HEK293 (cell line): ENCODE results near the gene PTDSS2.

Experiments used
- CTCF ChIA-PET: fragments of 350-600 bp; formaldehyde crosslinking; extraction: SDS; loops from one replicate; lab custom pipeline; 2021; ENCODE audit warnings: antibody characterized with exemption; lab: Yijun Ruan, JAX
- POLR2A ChIA-PET: fragments of 300-600 bp; formaldehyde crosslinking; extraction: SDS; loops from one replicate; lab custom pipeline; 2020; ENCODE audit warnings: antibody characterized with exemption, inconsistent platforms; lab: Yijun Ruan, JAX
- H3K27ac ChIP-seq: fragments of 200-500 bp; sonication (Bioruptor generic); 2 replicates; pipeline ENCODE4 v1.5.1; 2014; ENCODE audit warnings: low read depth, low read length, control low read depth, inconsistent platforms; ENCODE audit errors: extremely low read depth
- H3K36me3 ChIP-seq, 2 experiments: fragments of 200-500 bp in 1 of 2; sonication (Bioruptor generic) in 1 of 2; 1 replicate in 1 of 2; 2 replicates in 1 of 2; pipeline ENCODE4 v1.5.1; 2014 to 2017; ENCODE audit warnings: inconsistent platforms in 2 of 2, low read length in 2 of 2; ENCODE audit not compliant: control insufficient read depth in 2 of 2, insufficient read depth in 1 of 2
- H3K4me1 ChIP-seq: fragments of 200-500 bp; sonication (Bioruptor generic); 2 replicates; pipeline ENCODE4 v1.5.1; 2014; ENCODE audit warnings: mild to moderate bottlenecking, low read length, inconsistent platforms; ENCODE audit not compliant: control insufficient read depth, insufficient read depth
- H3K4me3 ChIP-seq: 2 replicates; pipeline ENCODE4 v1.5.1; 2011; ENCODE audit warnings: low read depth, mild to moderate bottlenecking, control low read depth, low read length, moderate library complexity
- H3K9me3 ChIP-seq: fragments of 200-500 bp; sonication (Bioruptor generic); 2 replicates; pipeline ENCODE4 v1.5.1; 2014; ENCODE audit warnings: low read depth, low read length, inconsistent platforms; ENCODE audit not compliant: control insufficient read depth, insufficient read depth
- HOXD13 ChIP-seq: sonication (generic); formaldehyde crosslinking; IDR thresholded peaks from 2 replicates; pipeline ENCODE4 v1.8.0; 2022; ENCODE audit warnings: missing genetic modification reagents, borderline replicate concordance
- KLF1 ChIP-seq: fragments of 450-650 bp; formaldehyde crosslinking; IDR thresholded peaks from 2 replicates; pipeline ENCODE4 v1.5.1; 2016; ENCODE audit warnings: missing biosample characterization, missing genetic modification characterization
- MZF1 ChIP-seq: fragments of 450-650 bp; formaldehyde crosslinking; IDR thresholded peaks from 2 replicates; pipeline ENCODE4 v1.5.1; 2017; ENCODE audit warnings: missing biosample characterization, missing genetic modification characterization, borderline replicate concordance
- SCRT1 ChIP-seq: fragments of 450-650 bp; formaldehyde crosslinking; IDR thresholded peaks from 2 replicates; pipeline ENCODE4 v1.5.1; 2016; ENCODE audit warnings: missing biosample characterization, missing genetic modification characterization, borderline replicate concordance
- SETDB1 ChIP-seq: IDR thresholded peaks from one replicate; pipeline ENCODE4 v1.6.1; 2017; ENCODE audit warnings: mild to moderate bottlenecking, low read length, moderate library complexity, mixed read lengths; ENCODE audit not compliant: insufficient read length
- WT1 ChIP-seq: fragments of 450-650 bp; formaldehyde crosslinking; IDR thresholded peaks from 2 replicates; pipeline ENCODE4 v1.5.1; 2016; ENCODE audit warnings: missing biosample characterization, missing genetic modification characterization
- ZBTB20 ChIP-seq: fragments of 450-650 bp; formaldehyde crosslinking; IDR thresholded peaks from 2 replicates; pipeline ENCODE4 v1.5.1; 2016; ENCODE audit warnings: missing biosample characterization, missing genetic modification characterization
- ZBTB49 ChIP-seq: fragments of 450-650 bp; formaldehyde crosslinking; IDR thresholded peaks from 2 replicates; pipeline ENCODE4 v1.5.1; 2016; ENCODE audit warnings: missing biosample characterization, missing genetic modification characterization, low read depth
- ZEB2 ChIP-seq: fragments of 450-650 bp; formaldehyde crosslinking; IDR thresholded peaks from 2 replicates; pipeline ENCODE4 v1.5.1; 2016; ENCODE audit warnings: missing biosample characterization, missing genetic modification characterization
- ZNF132 ChIP-seq: fragments of 450-650 bp; formaldehyde crosslinking; IDR thresholded peaks from 2 replicates; pipeline ENCODE4 v1.5.1; 2017; ENCODE audit warnings: missing biosample characterization, missing genetic modification characterization, borderline replicate concordance
- ZNF133 ChIP-seq: fragments of 450-650 bp; formaldehyde crosslinking; IDR thresholded peaks from 2 replicates; pipeline ENCODE4 v1.5.1; 2016; ENCODE audit warnings: missing biosample characterization, missing genetic modification characterization
- ZNF146 ChIP-seq: fragments of 450-650 bp; formaldehyde crosslinking; IDR thresholded peaks from 2 replicates; pipeline ENCODE4 v1.5.1; 2016; ENCODE audit warnings: missing biosample characterization, missing genetic modification characterization
- ZNF148 ChIP-seq: fragments of 450-650 bp; formaldehyde crosslinking; IDR thresholded peaks from 2 replicates; pipeline ENCODE4 v1.5.0; 2017; ENCODE audit warnings: missing biosample characterization, missing genetic modification characterization, borderline replicate concordance
- ZNF184 ChIP-seq: fragments of 450-650 bp; IDR thresholded peaks from 2 replicates; pipeline ENCODE4 v1.5.1; 2018; ENCODE audit warnings: missing biosample characterization, mild to moderate bottlenecking, missing genetic modification characterization
- ZNF211 ChIP-seq: fragments of 450-650 bp; formaldehyde crosslinking; IDR thresholded peaks from 2 replicates; pipeline ENCODE4 v1.5.1; 2016; ENCODE audit warnings: low read depth, missing biosample characterization, missing genetic modification characterization
- ZNF239 ChIP-seq: fragments of 450-650 bp; formaldehyde crosslinking; IDR thresholded peaks from 2 replicates; pipeline ENCODE4 v1.5.1; 2016; ENCODE audit warnings: missing biosample characterization, missing genetic modification characterization
- ZNF341 ChIP-seq: fragments of 450-650 bp; formaldehyde crosslinking; IDR thresholded peaks from 2 replicates; pipeline ENCODE4; 2016; ENCODE audit warnings: low read depth, missing biosample characterization, missing genetic modification characterization
- ZNF416 ChIP-seq: fragments of 450-650 bp; formaldehyde crosslinking; IDR thresholded peaks from 2 replicates; pipeline ENCODE4 v1.5.1; 2016; ENCODE audit warnings: missing biosample characterization, missing genetic modification characterization
- ZNF658 ChIP-seq: fragments of 450-650 bp; formaldehyde crosslinking; IDR thresholded peaks from 2 replicates; pipeline ENCODE4; 2016; ENCODE audit warnings: missing biosample characterization, missing genetic modification characterization
- ZNF707 ChIP-seq: fragments of 450-650 bp; formaldehyde crosslinking; IDR thresholded peaks from 2 replicates; pipeline ENCODE4 v1.5.1; 2016; ENCODE audit warnings: missing biosample characterization, missing genetic modification characterization
- ZNF768 ChIP-seq: fragments of 450-650 bp; formaldehyde crosslinking; IDR thresholded peaks from 2 replicates; pipeline ENCODE4 v1.5.1; 2018; ENCODE audit warnings: missing biosample characterization, mild to moderate bottlenecking, missing genetic modification characterization
- ZSCAN30 ChIP-seq: fragments of 450-650 bp; IDR thresholded peaks from 2 replicates; pipeline ENCODE4 v1.5.1; 2018; ENCODE audit warnings: missing biosample characterization, mild to moderate bottlenecking, missing genetic modification characterization, moderate library complexity
- TF ChIP-seq, protein P1 (sequence below): fragments of 450-650 bp; formaldehyde crosslinking; IDR thresholded peaks from 2 replicates; pipeline ENCODE4 v1.5.1; 2016; ENCODE audit warnings: missing biosample characterization, missing genetic modification characterization, borderline replicate concordance

The PTDSS2 gene

DNA sequence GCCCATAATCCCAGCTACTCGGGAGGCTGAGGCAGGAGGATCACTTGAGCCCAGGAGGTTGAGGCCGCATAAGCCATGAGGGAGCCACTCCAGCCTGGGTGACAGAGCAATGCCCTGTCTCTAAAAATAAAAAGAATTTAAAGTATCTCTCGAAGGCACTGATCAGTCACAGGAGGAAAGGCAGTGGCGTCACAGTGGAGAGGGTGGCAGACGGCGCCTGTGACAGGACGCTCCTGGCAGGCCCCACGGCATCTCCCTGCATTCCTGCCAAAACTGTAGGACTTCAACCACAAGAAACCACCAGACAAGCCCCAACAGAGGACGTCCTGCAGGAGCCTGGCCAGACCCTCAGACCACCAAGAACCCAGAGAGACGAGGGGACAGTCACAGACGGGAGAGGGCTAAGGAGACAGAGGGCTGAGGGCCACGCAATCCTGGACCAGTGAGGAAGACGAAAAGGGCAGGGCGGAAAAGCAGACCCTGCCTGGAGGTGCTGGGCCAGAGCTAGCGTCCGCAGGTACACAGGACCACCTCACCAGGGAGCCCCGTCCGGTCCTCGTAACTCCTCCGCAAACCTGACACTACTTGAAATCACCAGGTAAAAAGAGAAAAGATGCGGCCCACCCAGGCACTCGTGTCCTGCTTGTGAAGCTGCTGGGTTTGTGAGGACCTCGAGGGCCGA, 51.1 kb downstream of the PTDSS2 start (continued):
- TF ChIP-seq ZNF148 (tag by site-specific recombination) (no peak), ZNF133 (tag by site-specific recombination) (no peak), ZNF658 (tag by site-specific recombination) (no peak), SCRT1 (tag by site-specific recombination) (no peak)

GRCh38 chr11:501683-502287, 51.7 kb downstream of the PTDSS2 start:
- ChIA-PET POLR2A (no interaction called here), CTCF (no interaction called here)
- peaks cover 0 to 55% of the 10 kb centered on the region in 2 experiments; a peak in 1 of 3 replicates for H3K36me3 ChIP-seq
- H3K4me3 ChIP-seq, result no peak overlapping the region
- no peak for TF ChIP-seq ZSCAN30
- no peak for TF ChIP-seq WT1 (tag by site-specific recombination)
- no peak for TF ChIP-seq MZF1 (tag by site-specific recombination)
- no peak for TF ChIP-seq ZNF341 (tag by site-specific recombination)
- TF ChIP-seq ZNF768 (tag by site-specific recombination), result no peak
- no peak for TF ChIP-seq ZBTB20
- TF ChIP-seq SETDB1, result no peak
- no peak for TF ChIP-seq KLF1 (tag by site-specific recombination)
- no peak for TF ChIP-seq ZNF184
- TF ChIP-seq, protein P1, sequence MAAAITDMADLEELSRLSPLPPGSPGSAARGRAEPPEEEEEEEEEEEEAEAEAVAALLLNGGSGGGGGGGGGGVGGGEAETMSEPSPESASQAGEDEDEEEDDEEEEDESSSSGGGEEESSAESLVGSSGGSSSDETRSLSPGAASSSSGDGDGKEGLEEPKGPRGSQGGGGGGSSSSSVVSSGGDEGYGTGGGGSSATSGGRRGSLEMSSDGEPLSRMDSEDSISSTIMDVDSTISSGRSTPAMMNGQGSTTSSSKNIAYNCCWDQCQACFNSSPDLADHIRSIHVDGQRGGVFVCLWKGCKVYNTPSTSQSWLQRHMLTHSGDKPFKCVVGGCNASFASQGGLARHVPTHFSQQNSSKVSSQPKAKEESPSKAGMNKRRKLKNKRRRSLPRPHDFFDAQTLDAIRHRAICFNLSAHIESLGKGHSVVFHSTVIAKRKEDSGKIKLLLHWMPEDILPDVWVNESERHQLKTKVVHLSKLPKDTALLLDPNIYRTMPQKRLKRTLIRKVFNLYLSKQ (tag by site-specific recombination), result no peak
- no peak for TF ChIP-seq ZNF146
- no peak for TF ChIP-seq ZNF239 (tag by site-specific recombination)
- TF ChIP-seq ZNF211 (tag by site-specific recombination), result no peak
- TF ChIP-seq ZNF707 (tag by site-specific recombination), result no peak
- no peak for TF ChIP-seq ZEB2
- no peak for TF ChIP-seq ZBTB49
- TF ChIP-seq ZNF132 (tag by site-specific recombination), result no peak
- TF ChIP-seq HOXD13, result no peak
- no peak for TF ChIP-seq ZNF416
- H3K9me3 ChIP-seq, result no peaks in the 10 kb centered on the region
- H3K4me1 ChIP-seq, result no peaks in the 10 kb centered on the region
- H3K27ac ChIP-seq, result no peak overlapping the region
